ENCODE data around the gene PVALB. TPM values are rescaled to one million over a fixed set of nuclear protein-coding genes. Genes with fewer than 3 reads are reported as not detected.

Gene PVALB
- not detected in 2 replicates for total RNA-seq

- no peak for DNase-seq (ENCODE audit: low read depth)
- no peak for TF ChIP-seq CTCF (conservative IDR thresholded peaks at IDR 0.05; ENCODE audit: low read depth, low read length)
- no peak within 1 kb of the TSS for H3K4me3 ChIP-seq (ENCODE audit: low read depth, low read length)
Observed at GRCh38 chr22:36816636-36817524, at the start of gene PVALB. TSS of gene PVALB (minus strand) at chr22:36817035. CDS start at chr22:36817005, 30 bp downstream.

GRCh38 chr22:36865346-36865745 is 48.5 kb upstream of the PVALB start:
- TF ChIP-seq CTCF (conservative IDR thresholded peaks at IDR 0.05; ENCODE audit: low read depth, low read length): no peak
- DNase-seq (ENCODE audit: low read depth): no peak
- no peak overlapping the region for H3K4me3 ChIP-seq (ENCODE audit: low read depth, low read length)

GRCh38 chr22:36864454-36865215 is 47.8 kb upstream of the PVALB start:
- TF ChIP-seq CTCF (conservative IDR thresholded peaks at IDR 0.05; ENCODE audit: low read depth, low read length): no peak
- no peak for DNase-seq (ENCODE audit: low read depth)
- no peak overlapping the region for H3K4me3 ChIP-seq (ENCODE audit: low read depth, low read length)

- TF ChIP-seq CTCF (conservative IDR thresholded peaks at IDR 0.05; ENCODE audit: low read depth, low read length): no peak
- no peak for DNase-seq (ENCODE audit: low read depth)
- no peak overlapping the region for H3K4me3 ChIP-seq (ENCODE audit: low read depth, low read length)
Observed at GRCh38 chr22:36863979-36864378, 47.1 kb upstream of the PVALB start.

- no peak for TF ChIP-seq CTCF (conservative IDR thresholded peaks at IDR 0.05; ENCODE audit: low read depth, low read length)
- DNase-seq (ENCODE audit: low read depth): no peak
- H3K4me3 ChIP-seq (ENCODE audit: low read depth, low read length): no peak overlapping the region
Observed at GRCh38 chr22:36863281-36863680, 46.4 kb upstream of the PVALB start.

GRCh38 chr22:36862251-36863242 is 45.7 kb upstream of the PVALB start:
- TF ChIP-seq CTCF (conservative IDR thresholded peaks at IDR 0.05; ENCODE audit: low read depth, low read length): no peak
- no peak overlapping the region for H3K4me3 ChIP-seq (ENCODE audit: low read depth, low read length)
- DNase-seq (ENCODE audit: low read depth): no peak
